NCI-H1436 treated with DMSO at 0.1 percent for 48 hours (cell line): ENCODE results near the gene DDX20.
"Not testable (repeated sequence)": the region's sequence is repeated elsewhere in the genome, so short reads cannot be mapped to it uniquely, and the experiment has no call there.

Experiments
- DNase-seq: peaks from one replicate; lab custom pipeline; 2025; lab: John Stamatoyannopoulos, UW

Gene DDX20

DNA sequence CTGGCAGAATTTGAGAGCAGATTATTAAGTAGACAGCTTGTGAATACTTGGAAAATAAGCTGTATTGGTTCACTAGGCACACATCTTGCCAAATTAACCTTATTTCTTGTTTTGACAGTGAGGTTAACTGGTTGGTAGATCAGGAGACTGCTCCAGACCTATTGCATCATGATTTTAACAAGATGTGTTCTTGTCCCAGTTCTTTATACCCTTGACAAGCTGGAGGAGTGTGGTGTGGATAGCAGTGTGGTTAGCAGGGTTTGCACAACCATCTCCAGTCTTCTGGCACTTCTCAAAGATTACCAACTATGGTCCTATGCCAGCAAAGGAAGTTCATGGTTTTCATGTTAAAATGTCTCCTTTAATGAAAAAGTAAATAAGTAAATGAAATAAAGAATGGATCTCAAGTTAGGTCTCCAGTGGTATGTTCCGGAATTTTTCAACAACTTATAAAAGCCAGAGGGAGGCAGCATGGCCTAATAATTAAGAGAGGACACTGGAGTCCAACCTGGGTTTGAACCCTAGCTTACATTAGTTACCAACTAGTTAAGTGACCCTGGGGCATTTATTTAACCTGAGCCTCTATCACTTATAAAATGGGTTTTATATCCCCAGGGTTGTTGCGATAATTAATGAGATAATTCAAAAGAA, 34.1 kb downstream of the DDX20 start:
- no peak for DNase-seq

DNA sequence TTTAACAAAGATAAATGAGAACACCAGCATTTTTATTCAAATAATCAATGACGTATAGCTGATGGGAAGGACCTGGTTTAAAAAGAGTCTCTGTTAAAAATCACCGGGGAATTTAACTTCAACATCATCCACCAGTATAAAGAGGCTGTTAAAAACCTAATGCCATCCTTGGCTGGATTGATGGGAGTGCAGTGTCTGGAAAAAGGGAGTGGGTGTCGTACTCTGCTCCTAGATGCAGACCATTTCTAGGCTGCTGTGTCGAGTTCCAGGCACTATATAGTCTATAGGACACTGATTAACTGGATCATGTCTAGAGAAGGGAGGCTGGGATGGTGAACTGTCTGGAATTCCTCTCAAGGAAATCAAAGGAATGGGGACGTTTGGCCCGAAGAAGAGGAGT, 36.1 kb downstream of the DDX20 start:
- DNase-seq = no peak

DNA sequence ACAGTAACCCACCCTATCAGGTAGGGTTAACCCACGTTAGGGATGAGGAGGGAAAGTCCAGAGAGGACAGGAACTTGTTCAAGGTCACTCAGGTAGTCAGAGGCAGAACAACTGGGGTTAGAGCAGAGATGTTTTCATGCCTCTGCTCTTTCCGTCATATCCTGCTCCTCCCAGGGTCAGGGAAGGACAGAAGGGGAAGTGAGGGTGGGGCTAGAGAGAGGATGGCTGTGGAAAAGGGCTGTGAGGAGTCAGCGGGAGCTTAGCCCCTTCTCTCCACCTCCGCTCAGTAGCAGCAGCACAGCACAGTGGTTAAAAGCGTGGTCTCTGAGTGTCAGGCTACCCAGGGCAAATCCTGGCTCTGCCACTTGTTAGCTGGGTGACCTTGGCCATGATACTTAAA, 36.5 kb downstream of the DDX20 start:
- no peak for DNase-seq

DNA sequence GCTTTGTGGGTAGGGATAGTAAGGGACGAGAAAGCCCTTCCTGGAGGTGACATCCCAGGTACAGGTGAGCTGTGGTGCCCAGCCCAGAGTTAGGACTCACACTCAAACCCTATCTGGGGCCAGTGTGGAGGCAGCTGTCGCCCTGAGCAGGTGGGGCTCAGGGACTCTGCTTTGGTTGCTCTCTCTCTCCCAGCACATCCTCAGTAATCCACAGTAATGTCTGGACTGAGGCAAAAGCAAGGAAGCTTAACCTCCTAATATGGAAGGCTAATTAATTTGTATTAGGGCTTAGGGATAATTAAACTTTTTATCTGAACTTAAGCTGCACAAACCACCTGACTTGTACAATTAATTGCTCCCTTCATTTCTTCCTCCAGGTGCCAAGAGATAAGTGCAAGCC, 38.2 kb downstream of the DDX20 start:
- DNase-seq = no peak

DNA sequence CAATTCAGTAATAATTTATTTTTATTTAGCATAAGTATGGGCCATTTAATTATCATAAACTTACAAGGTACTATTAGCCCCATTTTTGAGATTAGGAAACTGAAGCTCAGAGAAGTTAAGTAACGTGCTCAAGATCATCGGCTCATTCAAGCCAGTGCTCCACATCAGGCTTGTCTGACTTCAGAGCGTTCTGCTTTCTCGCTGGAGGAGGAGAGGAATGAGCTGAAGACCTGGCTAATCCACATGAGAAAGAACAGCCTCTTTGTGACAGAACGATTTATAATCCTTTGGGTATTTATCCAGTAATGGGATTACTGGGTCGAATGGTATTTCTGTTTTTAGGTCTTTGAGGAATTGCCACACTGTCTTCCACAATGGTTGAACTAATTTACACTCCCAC, 39.7 kb downstream of the DDX20 start:
- DNase-seq = no peak

DNA sequence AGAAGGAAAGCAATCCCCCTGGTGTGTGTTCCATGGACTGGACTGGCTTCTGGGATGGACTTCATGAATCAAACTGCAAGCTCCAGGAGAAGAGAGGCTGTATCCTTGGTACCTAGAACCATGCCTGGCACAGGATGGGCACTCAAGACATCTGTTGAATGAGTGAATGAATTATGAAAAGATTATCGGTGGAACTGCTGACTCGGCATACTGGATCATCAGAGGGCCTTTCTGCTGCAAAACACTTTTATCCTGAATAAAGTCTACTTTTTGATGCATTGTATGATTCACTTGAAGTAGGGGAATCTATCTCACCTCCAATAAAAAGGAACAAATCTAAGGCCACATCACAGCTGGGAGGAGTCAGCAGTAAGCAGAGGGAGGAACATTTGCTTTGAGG, 42.9 kb downstream of the DDX20 start:
- no peak for DNase-seq

DNA sequence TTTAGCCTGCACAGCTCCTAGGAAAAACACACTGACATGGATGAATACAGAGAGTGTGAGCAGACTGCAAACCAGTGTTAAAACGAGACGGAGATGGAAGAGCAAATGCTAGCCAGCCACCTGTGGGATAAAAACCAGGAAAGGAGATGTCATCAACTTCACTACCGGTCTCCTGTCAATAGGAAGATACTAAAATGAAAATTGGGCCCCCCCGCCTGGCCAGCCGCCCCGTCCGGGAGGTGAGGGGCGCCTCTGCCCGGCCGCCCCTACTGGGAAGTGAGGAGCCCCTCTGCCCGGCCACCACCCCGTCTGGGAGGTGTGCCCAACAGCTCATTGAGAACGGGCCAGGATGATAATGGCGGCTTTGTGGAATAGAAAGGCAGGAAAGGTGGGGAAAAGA, 44.0 kb downstream of the DDX20 start:
- not testable (repeated sequence) for DNase-seq

DNA sequence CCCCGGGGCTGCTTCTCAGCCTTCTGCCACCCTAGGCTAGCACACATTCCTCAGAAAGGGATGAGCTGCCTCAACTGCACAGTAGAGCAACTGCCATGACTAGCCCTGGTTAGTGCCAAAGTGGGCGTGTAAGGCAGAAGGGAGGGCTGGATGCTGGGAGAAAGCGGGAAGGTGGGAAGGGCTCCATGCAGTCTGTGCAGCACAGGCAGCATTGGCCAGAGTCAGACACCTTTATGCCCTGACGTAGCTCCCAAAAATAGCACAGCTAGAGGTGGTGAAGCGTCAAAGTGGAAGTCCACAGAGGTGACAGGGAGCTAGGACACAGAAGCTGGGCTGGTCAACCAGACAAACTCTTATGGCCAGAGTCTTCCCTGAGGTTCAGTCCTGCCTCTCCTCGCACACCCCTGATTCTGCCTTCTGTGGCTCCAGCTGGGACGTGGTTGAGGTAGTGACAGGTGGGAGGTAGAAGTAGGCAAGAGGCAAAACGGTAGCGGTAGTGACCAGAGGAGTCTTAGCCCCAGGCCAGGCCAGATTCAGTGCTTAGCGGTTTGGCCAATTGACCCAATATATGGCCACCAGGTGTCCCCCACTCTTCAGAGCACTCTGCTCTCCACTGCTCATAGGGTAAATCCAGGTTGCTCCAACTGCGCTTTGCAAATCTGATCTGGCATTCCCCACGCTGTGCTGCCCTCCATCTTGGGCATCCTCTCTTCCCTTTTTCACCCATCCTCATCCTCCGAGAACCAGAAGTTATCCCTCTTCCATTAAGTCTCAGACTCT, 45.6 kb downstream of the DDX20 start:
- no peak for DNase-seq

DNA sequence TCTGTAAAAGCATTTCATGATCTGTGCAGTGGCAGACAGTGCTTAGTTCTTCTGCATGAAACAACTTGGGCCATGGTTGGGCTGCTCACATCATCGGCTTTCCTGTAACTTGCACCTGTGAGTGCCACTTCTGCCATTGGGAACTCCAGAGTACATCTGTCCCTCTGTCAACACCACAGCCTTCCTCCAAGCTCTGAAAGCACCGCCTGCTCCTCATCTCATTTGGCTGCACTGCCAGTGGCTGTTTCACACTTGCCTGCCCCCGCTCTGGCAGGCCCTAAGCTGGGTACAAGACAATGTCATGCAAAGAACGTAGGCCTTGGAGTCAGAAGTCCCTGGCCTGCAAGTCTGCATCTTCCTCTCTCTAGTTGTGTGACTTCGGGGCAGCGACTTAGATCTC, 46.4 kb downstream of the DDX20 start:
- no peak for DNase-seq

DNA sequence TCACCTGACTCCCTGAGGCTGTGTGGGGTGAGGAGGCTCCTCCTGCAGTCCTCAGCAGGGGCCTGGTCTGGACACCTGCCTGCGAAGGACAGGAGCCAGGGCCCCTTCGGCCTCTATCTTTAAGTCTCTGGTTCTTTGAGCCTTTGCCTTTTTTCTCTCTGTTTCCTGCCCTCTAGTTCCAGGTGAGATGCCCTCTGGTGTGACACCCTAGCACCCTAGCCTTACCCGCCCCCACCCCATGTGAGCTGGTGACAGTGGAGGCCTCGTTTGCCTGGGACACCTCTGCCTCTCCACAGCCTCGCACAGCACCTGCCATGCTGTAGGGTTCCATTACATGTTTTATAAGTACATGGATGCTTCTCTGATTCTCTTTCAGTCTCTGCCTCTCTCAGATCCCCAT, 47.3 kb downstream of the DDX20 start:
- no peak for DNase-seq

DNA sequence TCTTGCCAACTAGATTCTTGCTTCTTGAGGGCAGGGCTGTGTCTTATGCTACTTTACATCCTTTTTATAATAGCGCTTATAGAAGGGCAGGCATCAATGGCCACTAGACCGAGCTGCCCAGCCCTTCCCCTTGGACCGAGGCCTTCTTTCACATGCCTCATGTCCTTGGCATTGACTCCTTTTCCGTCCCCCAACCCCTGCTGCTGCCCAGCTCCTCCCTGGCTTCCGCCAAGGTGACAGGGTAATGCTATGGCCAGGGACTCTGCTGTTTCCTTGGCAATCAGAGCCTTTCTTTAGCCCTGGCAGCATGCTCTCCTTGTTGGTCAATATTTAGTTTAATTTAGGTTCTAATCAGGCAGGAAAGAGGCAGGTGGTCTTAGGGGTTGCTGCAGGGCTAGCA, 48.2 kb downstream of the DDX20 start:
- DNase-seq = no peak

DNA sequence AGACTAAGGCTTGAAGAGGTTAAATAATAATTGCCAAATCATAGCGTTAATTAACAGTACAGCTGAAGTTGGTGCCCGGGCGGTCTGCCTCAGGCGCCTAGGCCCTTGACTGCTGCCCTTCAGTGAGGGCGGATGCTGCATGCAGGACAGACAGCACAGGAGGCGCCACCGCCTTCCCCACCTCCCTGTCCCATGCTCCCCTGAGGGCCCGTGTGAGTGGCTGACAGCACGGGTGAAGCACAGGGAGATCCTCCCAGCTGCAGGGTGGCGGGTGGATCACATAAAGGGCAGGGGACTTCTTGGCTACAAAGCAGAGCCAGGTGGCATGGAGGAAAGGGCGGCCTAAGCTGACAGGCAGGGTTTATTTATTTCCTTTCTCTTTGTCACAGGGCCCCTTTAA, 49.1 kb downstream of the DDX20 start:
- DNase-seq = peak; percentile 49

DNA sequence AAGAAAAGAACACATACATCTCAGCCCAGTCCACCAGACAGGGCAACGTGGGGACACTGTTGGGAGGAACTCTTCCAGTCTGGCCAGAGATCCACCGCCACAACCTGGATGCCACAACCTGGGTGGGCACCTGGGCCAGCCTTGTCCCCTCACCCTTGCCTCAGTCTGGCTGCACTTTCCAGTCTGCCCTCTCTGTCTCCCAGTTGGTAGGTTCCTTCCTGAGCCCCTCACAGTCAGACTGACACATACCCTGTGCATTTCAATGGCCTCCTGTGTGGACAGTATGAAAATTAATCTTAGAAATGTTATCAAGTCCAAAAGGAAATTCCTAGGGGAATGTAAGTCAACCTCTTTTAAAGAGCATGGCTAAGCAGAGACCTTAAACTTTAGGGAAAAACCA, 49.5 kb downstream of the DDX20 start:
- no peak for DNase-seq

DNA sequence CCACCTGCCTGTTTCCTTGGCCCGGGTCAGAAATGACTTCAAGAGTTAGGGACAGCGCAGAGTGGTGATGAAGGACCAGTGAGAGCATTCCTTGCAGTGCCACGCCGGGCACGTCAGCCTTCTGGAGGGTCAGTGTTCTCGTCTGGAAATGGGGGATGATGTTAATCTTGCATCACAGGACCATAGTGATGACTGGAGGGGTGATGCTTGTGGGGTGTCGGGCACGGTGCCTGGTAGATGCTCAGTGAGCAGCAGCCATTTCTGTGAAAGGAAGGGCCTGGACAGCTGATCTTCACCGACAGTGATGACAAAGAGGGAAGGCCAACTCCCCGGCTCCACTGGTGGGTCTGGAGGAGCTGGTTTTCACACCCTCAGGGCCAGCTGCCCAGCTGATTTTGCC, 56.2 kb downstream of the DDX20 start:
- no peak for DNase-seq

DNA sequence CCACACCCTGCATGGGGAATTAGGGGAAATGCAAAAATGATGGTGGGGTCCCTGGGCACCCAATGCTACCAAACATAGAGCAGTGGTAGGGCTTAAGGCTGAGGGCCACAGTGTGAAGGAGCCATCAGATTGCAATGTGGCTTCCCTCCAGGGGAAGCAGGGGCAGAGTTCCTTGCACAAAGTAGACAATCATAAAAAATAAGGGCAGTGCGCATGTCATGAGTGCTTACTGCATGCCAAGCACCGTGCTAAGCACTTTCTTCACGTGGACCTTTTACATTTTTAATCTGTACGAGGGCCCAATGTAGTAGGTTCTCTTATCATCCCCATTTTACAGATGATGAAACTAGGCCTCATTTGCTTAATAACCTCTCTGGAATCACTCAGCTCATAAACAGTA, 56.6 kb downstream of the DDX20 start:
- no peak for DNase-seq

DNA sequence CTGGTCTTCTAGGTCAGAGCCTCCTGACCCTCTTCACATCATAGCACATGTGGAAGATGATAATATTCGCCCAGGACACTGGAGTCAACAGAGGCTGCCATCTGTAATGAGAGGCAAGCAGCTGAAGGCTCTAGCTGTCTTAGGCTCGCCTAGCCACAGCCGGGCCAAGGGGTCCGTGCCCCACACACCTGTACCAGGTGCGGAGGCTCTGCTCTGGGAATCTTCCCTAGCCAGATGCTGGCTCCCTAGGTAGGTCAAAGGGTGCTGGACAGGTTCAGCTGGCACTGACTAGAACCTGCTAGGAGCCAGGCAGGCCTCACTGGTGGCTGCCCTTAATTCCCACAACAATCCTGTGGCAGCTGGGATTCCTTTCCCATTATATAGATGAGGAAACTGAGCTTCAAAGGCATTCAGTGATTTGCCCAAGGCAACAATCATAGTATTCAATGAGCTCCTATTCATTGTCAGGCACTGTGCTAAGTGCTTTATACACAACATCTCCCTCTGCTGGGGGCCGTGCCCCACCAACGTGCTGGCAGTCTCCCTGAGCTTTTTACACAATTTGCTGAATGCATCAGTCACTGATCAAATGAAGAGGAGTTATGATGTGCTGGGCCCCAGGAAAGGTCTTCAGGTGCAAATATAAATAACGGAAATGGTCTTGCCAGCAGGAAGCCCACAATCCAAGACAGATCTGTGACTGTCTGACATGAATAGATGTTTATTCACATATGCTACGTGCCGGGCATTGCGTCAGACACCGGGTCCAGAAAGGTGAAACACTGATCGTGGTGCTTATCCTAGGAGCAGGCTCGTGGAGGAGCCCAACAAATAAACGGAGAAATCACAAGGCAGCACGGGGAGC, 58.0 kb downstream of the DDX20 start:
- no peak for DNase-seq

DNA sequence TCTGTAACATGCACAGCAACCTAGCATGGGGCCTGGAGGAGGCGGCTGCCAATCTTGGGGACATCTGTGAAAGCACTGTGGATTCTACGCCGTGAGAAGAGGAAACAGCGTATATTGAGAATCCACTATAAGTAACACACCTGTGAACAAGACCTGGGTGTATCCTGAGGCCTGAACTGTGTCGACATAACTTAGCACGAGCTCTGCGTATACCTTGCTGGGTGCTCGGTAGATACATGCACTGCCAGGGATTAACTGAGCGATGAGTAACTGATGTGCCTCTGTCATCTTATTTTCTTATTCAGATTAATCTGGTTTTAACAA, 58.6 kb downstream of the DDX20 start:
- DNase-seq = no peak

DNA sequence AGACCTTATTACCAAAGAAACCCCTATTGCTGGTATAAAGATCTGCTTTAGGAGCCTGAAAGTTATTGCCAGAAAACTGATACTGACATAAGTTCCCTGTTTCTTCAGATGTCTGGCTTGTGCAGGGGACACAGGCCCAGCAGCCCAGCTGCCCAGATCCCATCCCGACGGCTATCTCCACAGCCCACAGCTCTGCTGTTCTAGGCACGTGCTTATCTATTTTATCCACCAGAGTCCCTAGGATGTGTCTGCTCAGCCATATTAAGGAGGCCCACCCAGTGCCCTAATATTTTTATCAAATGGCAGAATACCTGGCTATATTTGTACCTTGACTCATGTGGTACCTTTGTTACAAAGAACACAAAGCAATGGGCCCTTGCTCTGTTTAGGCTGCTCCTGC, 58.9 kb downstream of the DDX20 start:
- no peak for DNase-seq
